ENCODE measurements around the gene TNKS1BP1. TPM values are rescaled to one million over a fixed set of nuclear protein-coding genes. Genes with fewer than 3 reads are reported as not detected.

Gene TNKS1BP1
- total RNA-seq, 1 experiment from 2014 or later = 198 TPM

- CTCF ChIA-PET = interaction anchor here (1.1 kb wide), 1 partner anchor 19 kb away, joined by 3 read pairs; no protein-coding TSS in a partner anchor
- BruUV-seq (replicated peaks) = no TSS peak
- intact Hi-C loops (cut with micrococcal nuclease) = no loop called here
These were observed 10.4 kb downstream of the TNKS1BP1 start for GRCh38 chr11:57314221-57314973.

DNA sequence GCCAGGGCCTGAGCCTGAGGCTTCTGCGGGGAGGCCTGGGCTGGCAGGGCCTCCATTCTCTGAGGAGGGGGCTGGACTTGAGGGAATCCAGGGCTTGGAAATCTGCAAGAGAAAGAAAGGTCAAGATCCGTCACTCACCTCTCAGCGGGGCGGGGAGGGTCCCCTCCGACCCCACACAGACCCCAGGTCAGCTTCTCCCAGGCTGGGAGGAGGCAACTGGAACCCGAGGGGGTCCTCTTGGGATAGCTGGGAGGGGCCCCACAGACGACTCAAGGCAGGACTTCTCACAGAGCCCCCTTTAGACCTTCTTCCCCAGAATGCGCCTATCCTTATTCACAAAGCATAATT, 11.0 kb downstream of the TNKS1BP1 start:
- Mint-ChIP-seq H3K4me1 (ENCODE audit: insufficient read depth, unreplicated experiment) (peaks cover 33% of the 10 kb centered on the region), H3K27ac (ENCODE audit: low read depth, unreplicated experiment) (no peak overlapping the region)
- no TSS peak for BruUV-seq (replicated peaks)

More at GRCh38 chr11:57314221-57314973, 10.4 kb downstream of the TNKS1BP1 start:
- Mint-ChIP-seq H3K4me3 (ENCODE audit: unreplicated experiment) (no peak overlapping the region), H3K36me3 (ENCODE audit: insufficient read depth, unreplicated experiment) (peaks cover 37% of the 10 kb centered on the region), H3K9me3 (ENCODE audit: unreplicated experiment) (no peaks in the 10 kb centered on the region), H3K27ac (ENCODE audit: low read depth, unreplicated experiment) (no peak overlapping the region), H3K27me3 (ENCODE audit: insufficient read depth, unreplicated experiment) (no peaks in the 10 kb centered on the region), H3K4me1 (ENCODE audit: insufficient read depth, unreplicated experiment) (peaks cover 32% of the 10 kb centered on the region)
- POLR2A ChIA-PET = interaction anchor here (2.8 to 13.4 kb wide), 2 partner anchors 8 to 11 kb away, joined by 9 to 362 read pairs; partner anchors contain the start of gene TNKS1BP1
- no peak for DNase-seq (ENCODE audit: unreplicated experiment)
- TF ChIP-seq CTCF (IDR thresholded peaks at IDR 0.05; ENCODE audit: unreplicated experiment) = no peak

DNA sequence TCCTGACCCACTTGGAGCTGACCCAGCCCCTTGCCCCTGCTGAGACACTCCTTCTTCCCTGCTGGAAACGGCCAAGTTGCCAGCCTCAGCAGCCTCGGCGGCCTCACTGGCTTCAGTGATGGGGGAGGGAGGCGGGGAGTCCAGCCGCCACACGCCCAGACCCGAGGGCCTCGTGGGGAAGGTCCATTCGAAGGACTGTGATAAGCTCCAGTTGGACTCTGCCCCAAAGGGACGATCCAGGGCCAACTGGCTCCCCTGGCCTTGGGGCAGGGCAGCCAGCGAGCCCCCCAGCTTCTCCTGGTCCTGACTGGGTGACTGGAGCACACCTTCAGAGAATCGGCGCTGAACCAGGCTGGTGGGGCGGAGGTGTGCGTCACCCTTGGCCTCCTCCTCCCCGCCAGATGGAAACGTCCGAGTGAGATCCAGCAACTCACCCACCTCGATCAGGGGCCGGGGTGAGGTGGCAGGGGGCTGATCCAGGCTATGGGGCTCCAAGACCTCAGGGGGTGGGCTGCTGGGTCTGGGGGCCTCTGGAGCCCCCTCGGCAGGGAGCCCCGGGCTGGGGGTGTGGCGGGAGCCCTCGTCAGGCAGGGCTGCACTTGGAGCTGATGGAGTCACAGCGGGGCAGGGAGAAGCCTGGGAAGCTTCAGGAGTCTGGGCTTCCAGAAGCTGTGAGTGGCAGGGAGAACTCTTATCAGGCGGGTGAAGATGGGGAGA, 11.5 kb downstream of the TNKS1BP1 start:
- Mint-ChIP-seq H3K27me3 (ENCODE audit: insufficient read depth, unreplicated experiment) (no peaks in the 10 kb centered on the region), H3K27ac (ENCODE audit: low read depth, unreplicated experiment) (no peak overlapping the region), H3K4me3 (ENCODE audit: unreplicated experiment) (no peak overlapping the region), H3K9me3 (ENCODE audit: unreplicated experiment) (no peaks in the 10 kb centered on the region), H3K4me1 (ENCODE audit: insufficient read depth, unreplicated experiment) (peaks cover 36% of the 10 kb centered on the region), H3K36me3 (ENCODE audit: insufficient read depth, unreplicated experiment) (peaks cover 49% of the 10 kb centered on the region)
- no peak for DNase-seq (ENCODE audit: unreplicated experiment)
- no TSS peak for BruUV-seq (replicated peaks)
- intact Hi-C loops (cut with micrococcal nuclease) = no loop called here
- CTCF ChIA-PET = interaction anchor here (0.6 to 1.2 kb wide), 7 partner anchors 9 to 1845 kb away, joined by 3 to 6 read pairs (median 3); no protein-coding TSS in a partner anchor
- no peak for TF ChIP-seq CTCF (IDR thresholded peaks at IDR 0.05; ENCODE audit: unreplicated experiment)
- POLR2A ChIA-PET = interaction anchor here (1.1 to 13.4 kb wide), 3 partner anchors 9 to 20 kb away, joined by 4 to 362 read pairs (median 9); partner anchors contain the start of gene TNKS1BP1

More for the DNA sequence above, 11.0 kb downstream of the TNKS1BP1 start:
- no peak for DNase-seq (ENCODE audit: unreplicated experiment)
- Mint-ChIP-seq H3K4me3 (ENCODE audit: unreplicated experiment) (no peak overlapping the region), H3K9me3 (ENCODE audit: unreplicated experiment) (no peaks in the 10 kb centered on the region), H3K36me3 (ENCODE audit: insufficient read depth, unreplicated experiment) (peaks cover 43% of the 10 kb centered on the region), H3K27me3 (ENCODE audit: insufficient read depth, unreplicated experiment) (no peaks in the 10 kb centered on the region)
- ChIA-PET POLR2A (interaction anchor here (1.1 to 13.4 kb wide), 3 partner anchors 8 to 21 kb away, joined by 4 to 362 read pairs (median 9); partner anchors contain the start of gene TNKS1BP1), CTCF (interaction anchor here (0.6 to 1.1 kb wide), 4 partner anchors 18 to 1844 kb away, joined by 3 to 4 read pairs (median 3); no protein-coding TSS in a partner anchor)
- intact Hi-C loops (cut with micrococcal nuclease) = no loop called here
- TF ChIP-seq CTCF (IDR thresholded peaks at IDR 0.05; ENCODE audit: unreplicated experiment) = no peak

Data from MCF 10A (cell line).